ENCODE data around the gene DGKZ.
"Not testable (repeated sequence)": the region's sequence is repeated elsewhere in the genome, so short reads cannot be mapped to it uniquely, and the experiment has no call there.

The DGKZ gene, protein sequence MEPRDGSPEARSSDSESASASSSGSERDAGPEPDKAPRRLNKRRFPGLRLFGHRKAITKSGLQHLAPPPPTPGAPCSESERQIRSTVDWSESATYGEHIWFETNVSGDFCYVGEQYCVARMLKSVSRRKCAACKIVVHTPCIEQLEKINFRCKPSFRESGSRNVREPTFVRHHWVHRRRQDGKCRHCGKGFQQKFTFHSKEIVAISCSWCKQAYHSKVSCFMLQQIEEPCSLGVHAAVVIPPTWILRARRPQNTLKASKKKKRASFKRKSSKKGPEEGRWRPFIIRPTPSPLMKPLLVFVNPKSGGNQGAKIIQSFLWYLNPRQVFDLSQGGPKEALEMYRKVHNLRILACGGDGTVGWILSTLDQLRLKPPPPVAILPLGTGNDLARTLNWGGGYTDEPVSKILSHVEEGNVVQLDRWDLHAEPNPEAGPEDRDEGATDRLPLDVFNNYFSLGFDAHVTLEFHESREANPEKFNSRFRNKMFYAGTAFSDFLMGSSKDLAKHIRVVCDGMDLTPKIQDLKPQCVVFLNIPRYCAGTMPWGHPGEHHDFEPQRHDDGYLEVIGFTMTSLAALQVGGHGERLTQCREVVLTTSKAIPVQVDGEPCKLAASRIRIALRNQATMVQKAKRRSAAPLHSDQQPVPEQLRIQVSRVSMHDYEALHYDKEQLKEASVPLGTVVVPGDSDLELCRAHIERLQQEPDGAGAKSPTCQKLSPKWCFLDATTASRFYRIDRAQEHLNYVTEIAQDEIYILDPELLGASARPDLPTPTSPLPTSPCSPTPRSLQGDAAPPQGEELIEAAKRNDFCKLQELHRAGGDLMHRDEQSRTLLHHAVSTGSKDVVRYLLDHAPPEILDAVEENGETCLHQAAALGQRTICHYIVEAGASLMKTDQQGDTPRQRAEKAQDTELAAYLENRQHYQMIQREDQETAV

DNA sequence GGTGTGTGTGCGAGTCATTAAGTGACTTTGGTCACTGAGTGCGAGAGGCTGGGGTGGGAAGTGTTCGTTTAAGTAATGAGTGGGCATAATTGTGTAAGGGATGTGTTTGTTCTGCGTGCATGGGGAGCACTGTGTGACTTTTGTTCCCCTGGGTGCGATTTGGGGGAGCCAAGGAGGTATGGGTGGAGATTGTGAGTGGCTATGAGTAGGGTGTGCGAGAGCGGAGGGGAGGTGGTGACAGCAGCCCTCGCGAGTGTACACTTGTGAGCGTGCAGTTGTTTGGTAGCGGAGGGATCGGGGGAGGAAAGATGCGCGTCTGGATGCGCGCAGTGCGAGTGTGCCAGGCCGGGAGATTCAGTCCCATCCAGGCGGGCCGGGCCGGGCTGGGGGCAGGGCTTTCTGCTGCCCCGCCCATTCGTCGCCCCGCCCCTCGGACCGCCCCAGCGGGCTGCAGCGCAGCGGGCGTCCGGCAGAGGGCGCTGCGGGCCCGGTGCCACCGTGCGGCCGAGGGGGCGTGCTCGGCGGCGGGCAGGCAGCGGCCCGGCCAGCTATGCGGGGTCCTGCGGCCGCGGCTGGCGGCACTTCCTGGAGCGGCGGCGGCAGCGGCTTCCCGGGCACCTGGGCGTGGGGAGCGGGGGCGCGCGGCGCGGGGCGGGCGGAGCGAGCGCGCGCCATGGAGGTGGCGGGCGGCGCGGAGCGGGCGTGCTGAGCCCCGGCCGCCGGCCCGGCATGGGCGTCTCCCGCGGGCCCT lies at the start of gene DGKZ:
DGKZ (plus strand) TSS at position 578 of the 751 bp plus-strand sequence. CDS start 197 bp downstream, outside the sequence.
- DNase-seq, result peak; percentile 82

DNA sequence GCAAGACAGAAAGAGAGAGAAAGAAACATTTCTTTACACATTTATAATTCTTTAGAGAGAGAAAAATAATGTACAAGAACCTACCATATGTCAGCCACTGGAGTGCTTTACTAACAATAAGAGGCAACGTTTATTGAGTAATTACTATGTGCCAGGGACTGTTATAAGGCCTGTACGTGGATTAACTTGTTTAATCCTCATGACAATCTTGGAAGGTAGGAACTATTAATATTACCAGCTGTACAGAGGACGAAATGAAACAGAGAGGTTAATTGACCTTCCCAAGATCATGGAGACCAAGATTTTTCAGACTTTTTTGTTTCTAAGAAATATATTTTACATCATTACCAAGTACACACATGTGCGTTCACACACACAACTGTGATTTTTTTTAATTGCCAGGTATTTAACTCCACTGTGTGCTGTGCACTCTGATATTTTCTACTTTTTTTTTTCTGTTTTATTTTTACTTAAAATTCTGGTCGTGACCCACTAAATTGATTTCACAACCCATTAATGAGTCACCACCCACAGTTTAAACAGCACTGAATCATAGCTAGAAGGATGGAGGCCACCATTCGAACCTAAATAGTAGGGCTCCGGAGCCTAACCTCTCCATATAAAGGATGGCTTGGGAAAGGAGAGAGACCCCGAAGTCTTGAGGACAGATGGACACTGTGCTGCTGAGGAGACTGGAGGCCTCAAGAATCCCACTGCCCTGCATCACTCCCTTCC lies 48.4 kb upstream of the DGKZ start:
- DNase-seq, result no peak

DNA sequence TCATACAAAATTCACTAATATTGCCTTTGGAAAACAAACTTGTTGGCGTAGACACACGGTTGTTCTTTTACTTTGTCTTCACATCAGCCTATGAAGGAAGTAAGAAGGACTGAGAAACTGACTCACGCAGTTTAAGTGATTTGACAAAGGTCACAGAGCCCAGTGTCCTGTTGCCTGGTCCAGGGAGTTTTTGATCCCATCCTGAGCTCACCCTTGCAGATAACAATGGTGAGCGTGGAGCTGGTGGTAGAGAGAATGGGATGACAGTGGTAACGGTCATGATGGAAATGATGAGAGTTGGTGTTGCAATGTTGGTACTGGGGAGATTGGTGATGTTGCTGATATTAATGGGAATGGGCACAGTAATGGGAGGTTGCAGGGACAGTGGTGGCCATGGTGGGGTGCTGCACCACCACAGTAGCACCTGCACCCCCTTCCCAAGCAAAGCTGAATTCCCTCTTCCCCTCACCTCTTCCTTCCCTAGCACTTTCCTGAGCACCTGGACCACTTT lies 47.8 kb upstream of the DGKZ start:
- no peak for DNase-seq

DNA sequence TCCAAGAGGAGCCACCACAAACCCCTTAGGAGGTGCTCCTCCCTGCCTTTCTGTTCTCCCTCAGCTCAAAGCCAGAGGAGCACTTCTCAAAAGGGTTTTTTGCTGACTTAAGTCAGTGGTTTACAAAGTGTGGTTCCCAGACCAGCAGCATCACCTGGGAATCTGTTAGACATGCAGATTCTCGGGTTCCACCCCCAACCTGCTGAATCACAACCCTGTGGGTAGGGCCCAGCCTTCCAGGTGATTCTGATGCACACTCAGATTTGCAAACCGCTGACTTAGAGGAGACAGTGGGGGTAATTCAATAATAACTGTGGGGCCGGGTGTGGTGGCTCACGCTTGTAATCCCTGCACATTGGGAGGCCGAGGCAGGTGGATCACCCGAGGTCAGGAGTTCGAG lies 47.0 kb upstream of the DGKZ start:
- DNase-seq, result no peak

DNA sequence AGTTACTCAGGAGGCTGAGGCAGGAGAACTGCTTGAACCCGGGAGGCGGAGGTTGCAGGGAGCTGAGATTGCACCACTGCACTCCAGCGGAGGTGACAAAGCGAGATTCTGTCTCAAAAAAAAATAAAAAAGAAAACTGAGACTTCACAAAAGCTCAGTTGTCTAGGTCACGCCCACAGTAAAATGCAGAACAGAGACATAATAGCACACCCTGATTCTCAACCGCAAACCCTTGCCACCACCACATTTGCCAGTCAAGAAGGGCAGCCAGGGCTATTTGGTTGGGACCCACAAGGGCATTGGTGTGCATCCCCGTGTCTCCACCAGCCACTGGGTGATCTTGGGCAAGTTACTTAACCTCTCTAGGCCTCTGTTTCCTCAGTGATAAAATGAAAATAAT lies 44.4 kb upstream of the DGKZ start:
- DNase-seq, result no peak

DNA sequence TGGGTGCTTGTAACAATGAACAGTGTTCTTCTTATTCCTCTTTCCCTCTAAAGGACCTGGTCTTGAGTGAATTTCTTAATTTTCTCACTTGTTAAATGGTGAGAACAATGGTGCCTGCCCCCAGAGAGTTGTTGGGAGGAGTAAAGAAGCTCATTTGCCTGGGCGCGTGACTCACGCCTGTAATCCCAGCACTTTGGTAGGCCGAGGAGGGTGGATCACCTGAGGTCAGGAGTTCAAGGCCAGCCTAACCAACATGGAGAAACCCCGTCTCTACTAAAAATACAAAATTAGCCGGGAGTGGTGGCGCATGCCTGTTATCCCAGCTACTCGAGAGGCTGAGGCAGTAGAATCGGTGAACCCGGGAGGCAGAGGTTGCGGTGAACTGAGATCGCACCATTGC lies 43.2 kb upstream of the DGKZ start:
- DNase-seq, result not testable (repeated sequence)

DNA sequence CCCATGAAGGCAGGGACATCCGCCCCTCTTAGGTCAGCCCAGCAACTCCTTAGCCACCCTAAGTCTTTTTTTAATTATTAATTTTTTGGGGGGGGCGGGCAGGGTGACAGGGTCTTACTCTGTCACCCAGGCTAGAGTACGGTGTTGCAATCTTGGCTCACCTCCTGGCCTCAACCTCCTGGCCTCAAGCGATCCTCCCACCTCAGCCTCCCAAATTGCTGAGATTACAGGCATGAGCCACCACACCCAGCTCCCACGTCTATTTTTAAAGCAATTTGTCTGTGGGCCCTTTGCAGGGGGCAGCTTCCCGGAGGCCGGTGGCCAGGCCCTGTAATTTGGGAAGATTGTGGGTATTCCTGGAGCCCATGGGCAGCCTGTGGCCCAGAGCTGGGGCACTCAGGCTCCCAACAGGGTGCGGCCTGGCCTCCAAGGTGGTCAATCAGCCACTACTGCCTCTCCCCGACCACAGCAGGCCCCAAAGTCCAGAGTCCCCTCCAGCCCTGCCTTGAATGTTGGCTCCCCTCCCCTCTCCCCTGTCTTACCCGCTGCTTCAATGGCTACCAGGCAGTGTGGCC lies 42.6 kb upstream of the DGKZ start:
- no peak for DNase-seq

DNA sequence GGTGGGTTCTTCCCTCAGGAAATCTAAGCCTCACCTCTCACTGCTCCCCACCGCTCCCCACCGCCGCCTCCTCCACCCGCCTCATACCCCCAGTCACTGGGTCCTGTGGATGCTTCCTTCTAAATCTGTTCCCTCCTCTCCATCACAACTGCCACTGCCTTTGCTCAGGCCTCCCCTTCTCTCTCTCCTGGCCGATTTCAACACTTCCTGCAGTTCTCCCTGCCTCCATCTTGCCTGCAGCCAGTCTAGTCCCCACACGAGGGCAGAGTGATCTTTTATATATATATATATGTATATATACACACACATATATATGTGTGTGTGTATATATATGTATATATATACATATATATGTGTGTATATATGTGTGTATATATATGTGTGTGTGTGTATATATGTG lies 42.0 kb upstream of the DGKZ start:
- no peak for DNase-seq

DNA sequence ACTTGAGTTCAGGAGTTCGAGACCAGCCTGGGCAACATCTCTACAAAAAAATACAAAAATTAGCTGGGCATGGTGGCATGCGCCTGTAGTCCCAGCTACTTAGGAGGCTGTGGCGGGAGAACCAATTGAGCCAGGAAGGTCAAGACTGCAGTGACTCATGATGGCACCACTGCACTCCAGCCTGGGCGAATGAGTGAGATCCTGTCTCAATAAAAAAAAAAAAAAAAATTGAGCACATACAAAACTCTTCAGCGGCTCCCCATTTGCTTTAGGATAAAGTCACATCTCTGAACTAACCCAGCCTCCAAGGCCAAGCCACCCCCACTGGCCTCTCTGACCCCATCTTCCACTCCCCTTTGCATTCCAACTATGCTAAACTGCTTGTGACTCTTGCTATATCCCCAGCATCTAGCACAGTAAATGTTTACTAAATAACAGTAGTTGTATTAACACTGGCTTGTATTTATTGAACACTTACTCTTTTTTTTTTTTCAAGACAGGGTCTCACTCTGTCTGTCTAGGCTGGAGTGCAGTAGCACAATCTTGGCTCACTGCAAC lies 40.9 kb upstream of the DGKZ start:
- DNase-seq, result no peak

DNA sequence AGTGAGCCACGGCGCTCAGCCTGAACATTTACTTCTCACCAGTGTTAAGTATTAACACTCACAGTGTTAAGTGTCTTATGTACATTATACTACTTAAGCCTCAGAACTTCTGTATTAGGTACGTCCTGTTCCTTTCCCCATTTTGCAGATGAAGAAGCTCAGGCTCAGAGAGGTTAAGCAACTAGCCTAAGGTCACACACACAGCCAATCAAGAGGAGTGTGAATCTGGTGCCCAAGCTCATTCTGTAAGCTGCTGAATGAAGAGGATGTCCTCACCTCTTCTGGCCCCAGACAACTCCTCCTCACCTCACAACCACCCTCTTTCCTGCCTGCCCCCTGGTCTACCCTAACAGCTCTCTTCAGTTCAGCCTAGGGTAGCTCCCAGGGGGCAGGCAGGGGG lies 39.9 kb upstream of the DGKZ start:
- no peak for DNase-seq

DNA sequence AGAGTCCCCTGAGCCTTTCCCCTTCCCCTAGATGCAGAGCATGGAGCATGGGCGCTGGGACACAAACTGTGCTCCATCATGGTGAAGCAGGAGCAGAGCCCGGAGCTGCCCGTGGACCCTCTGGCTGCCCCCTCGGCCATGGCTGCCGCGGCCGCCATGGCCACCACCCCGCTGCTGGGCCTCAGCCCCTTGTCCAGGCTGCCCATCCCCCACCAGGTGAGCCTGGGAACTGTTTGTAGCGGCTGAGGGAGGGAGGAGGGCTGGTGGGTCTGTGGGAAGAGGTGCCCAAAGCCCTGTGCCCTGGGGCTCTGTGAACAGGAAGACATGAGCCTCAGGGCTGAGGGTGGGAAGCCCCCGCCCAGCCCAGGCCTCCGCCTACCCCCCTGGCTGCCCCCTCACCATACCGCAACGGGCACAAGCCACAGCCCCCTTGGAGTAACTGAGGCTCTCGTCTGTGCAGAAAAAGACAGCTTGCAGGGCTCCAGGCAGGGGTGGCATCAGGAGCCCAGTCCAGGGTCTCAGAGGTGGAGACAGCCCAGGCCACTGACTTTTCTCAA lies 39.4 kb upstream of the DGKZ start:
- no peak for DNase-seq

DNA sequence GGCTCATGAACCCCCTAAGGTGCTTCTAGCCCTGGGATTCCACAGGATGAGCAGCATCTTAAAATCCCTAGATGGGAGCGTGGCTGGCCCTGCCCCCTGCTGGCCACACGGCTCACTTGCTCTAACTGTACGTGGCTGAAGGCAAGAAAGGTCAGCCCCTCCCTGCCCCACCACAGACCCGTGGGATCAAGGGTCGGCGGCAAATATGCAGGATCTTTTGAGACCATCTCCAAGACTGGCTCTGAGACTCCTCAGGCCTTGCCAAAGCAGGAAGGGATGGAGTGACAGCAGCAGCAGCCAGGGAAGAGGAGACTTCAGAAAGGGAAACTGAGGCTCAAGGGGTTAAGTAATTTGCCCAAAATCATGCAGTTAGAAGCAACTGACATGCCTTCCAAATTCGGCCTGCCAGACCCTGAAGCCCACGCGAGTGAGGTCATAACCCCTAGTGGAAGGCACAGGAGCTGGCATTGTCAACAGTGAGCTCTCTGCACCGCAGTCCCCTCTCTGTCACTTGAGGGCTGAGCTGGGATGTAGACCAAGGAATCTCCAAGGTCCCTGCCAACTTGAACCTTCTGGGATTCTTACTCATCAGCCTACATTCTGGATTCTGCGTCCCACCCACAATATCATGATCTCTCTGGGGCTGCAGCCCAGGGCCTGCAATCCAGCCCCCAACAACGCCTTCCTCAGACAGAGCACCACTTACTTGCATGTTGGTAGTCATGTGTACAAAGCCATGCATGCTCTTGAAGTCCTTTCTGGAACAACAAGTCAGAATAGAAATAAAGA lies 38.4 kb upstream of the DGKZ start:
- DNase-seq, result peak; percentile 43

DNA sequence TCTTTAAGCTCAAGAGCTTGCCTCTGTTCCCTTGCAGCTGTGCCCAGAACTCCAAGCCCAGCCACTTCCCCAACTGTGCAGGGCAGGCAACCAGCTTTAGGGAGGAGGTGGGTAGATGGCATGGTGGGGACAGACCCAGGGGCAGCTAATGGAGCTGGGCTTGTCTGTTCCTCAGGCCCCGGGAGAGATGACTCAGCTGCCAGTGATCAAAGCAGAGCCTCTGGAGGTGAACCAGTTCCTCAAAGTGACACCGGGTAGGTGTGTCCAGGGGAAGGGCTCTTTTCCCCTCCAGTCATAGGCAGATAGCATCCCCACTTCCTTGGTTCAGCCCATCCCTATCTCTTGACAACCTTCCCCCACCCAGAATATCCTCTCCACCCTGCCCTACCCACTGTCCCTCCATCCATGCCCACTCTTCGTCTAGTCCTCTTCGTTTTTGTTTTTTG lies 37.4 kb upstream of the DGKZ start:
- DNase-seq, result no peak

DNA sequence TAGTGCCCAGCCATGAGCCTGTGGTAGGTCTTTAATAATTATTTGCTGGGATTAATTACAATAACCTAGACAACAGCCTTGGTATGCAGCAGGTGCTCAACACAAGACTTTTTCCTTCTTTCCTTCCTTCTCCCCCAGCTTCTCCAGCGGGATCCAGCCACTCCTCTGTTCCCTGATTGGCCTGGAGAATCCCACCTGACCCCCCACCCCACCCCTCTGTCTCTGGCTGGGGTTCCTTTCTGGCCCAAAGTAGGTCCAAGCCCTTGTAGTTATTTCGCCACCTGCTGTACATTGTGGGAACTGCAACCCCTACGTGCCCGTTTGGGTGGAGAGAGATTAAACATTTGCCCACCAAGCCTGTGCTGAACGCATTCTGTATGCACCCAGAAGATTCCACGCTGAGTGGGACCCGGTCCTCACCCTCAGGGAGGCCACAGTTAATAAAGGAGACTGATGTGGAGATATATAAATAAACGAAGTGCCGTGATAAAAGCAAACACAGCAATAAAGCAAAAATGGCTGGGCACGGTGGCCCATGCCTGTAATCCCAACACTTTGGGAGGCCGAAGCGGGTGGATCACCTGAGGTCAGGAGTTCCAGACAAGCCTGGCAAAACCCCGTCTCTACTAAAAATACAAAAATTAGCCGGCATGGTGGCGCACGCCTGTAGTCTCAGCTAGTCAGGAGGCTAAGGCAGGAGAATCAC lies 32.1 kb upstream of the DGKZ start:
- no peak for DNase-seq

DNA sequence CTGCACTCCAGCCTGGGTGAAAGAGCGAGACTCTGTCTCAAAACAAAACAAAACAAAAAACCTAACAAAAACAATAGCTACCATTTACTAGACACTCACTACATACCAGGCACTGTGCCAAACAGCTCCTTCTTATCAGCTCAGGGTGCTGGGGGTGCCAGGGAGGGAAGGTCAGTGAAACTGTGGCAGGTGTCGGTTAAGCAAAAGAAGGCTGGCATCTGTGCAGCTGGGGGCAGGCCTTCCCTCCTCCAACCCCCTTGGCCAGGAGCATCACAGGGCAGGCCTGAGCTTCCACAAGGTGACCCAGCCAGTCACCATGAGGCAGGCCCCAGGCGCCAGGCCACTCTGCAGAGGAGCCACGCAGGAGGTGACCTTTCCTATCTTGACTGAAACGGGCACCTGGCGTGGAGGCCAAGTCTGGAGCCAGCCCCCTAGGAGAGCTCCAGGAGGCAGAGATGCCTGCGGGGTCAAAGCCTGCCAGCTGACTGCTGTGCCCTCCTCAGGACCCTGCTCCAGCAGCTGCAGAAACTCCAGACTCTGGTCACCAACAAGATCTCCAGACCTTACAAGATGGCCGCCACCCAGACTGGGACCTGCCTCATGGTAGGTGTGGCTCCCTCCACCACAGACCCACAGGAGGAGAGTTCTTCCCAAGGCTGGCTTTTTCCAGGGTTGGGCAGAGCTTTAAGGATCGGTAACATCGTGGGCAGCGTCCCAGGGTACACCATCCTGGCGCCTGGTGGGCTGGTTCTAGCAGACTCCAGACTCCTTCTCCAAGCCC lies 31.3 kb upstream of the DGKZ start:
- peak; percentile 69 for DNase-seq

DNA sequence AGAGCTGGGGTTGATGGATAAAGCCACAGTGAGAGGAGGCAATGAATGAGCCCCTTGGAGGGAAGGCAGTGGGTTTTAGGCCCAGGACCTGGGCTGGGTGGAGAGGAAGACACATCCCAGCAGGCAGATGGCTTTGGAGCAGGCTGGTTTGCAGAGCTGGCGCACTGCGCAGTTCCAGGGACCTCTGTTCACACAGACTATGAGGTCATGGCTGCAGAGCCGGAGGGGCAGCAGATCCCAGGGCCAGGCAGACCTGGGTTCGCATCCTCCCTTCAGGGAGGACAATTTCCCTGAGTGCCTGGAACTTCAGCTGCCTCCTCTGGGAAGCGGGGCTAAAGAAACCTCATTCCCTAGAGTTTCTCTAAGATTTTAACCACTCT lies 28.2 kb upstream of the DGKZ start:
- DNase-seq, result no peak

DNA sequence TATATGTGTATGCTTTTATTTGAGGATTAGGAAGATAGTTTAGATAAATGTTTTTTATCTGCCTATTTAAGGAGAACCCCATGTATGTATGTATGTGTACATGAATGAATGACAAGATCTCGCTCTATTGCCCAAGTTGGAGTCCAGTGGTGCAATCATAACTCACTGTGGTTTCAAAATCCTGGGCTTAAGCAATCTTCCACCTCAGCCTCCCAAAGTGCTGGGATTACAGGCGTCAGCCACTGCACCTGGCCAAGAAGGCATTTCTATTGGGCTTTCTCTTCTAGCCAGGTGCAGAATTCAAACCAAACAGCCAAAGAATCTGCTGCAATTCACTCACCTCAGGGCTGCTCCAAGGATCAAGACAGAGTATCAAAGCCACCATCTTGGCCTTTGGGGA lies 25.5 kb upstream of the DGKZ start:
- DNase-seq, result no peak

DNA sequence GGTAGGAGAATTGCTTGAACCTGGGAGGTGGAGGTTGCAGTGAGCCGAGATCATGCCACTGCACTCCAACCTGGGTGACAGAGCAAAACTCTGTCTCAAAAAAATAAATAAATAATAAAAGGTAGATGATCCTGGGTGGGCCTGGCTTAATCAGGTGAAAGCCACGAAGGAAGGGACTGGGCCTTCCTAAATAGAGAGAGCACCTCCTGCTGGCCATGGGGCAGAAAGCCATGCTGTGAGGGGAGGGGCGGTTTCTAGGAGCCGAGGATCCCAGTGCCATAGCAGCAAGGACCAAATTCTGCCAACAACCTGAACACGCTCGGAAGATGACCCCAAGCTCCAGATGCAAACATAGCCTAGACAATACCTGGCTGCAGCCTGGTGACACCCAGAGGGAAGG lies 24.5 kb upstream of the DGKZ start:
- DNase-seq, result no peak
